GM12875 (cell line): Measurements from ENCODE around the gene RANBP3L.
"Not testable (repeated sequence)": the region's sequence is repeated elsewhere in the genome, so short reads cannot be mapped to it uniquely, and the experiment has no call there.

Experiments used
- H3K4me3 ChIP-seq: one replicate; pipeline ENCODE4 v1.5.1; 2011; ENCODE audit warnings: low read depth, low read length, control low read depth
- TF ChIP-seq, protein P1 (sequence below): IDR thresholded peaks from 2 replicates; pipeline ENCODE4 v1.5.1; 2011; ENCODE audit warnings: low read depth, mild to moderate bottlenecking, control low read depth, inconsistent platforms, low read length, moderate library complexity, borderline replicate concordance; ENCODE audit not compliant: insufficient read depth

RANBP3L gene

DNA sequence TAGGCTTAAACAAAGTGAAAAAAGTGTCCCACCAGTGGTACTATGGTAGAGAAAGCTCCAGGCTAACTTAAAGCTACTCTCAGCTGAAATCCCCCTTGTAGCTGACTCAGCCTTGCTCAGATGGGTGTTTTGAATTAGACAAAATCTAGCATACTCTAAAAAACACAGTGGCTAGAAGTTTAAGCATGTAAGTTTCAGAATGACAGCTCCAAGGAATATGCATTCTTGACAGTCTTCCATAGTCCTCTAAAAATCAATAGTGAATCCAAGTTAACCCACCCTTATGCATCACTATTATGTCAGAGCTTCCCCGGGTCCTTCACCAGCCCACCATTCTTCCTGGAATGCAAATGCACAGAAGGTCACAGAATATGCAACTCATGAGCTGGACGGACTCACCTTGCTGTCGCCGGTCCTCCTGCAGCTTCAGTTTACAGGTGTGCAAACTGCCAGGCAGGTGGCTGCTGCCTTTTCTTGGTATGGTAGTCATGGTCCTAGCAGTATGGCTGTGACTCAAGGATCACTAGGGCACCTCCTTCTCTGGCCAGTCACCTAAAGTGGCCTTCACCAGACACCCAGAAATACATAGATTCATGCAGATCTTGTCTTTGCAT lies 668 bp downstream of the RANBP3L start:
- no peak overlapping the region for H3K4me3 ChIP-seq
- TF ChIP-seq, protein P1, sequence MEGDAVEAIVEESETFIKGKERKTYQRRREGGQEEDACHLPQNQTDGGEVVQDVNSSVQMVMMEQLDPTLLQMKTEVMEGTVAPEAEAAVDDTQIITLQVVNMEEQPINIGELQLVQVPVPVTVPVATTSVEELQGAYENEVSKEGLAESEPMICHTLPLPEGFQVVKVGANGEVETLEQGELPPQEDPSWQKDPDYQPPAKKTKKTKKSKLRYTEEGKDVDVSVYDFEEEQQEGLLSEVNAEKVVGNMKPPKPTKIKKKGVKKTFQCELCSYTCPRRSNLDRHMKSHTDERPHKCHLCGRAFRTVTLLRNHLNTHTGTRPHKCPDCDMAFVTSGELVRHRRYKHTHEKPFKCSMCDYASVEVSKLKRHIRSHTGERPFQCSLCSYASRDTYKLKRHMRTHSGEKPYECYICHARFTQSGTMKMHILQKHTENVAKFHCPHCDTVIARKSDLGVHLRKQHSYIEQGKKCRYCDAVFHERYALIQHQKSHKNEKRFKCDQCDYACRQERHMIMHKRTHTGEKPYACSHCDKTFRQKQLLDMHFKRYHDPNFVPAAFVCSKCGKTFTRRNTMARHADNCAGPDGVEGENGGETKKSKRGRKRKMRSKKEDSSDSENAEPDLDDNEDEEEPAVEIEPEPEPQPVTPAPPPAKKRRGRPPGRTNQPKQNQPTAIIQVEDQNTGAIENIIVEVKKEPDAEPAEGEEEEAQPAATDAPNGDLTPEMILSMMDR, result no peak

DNA sequence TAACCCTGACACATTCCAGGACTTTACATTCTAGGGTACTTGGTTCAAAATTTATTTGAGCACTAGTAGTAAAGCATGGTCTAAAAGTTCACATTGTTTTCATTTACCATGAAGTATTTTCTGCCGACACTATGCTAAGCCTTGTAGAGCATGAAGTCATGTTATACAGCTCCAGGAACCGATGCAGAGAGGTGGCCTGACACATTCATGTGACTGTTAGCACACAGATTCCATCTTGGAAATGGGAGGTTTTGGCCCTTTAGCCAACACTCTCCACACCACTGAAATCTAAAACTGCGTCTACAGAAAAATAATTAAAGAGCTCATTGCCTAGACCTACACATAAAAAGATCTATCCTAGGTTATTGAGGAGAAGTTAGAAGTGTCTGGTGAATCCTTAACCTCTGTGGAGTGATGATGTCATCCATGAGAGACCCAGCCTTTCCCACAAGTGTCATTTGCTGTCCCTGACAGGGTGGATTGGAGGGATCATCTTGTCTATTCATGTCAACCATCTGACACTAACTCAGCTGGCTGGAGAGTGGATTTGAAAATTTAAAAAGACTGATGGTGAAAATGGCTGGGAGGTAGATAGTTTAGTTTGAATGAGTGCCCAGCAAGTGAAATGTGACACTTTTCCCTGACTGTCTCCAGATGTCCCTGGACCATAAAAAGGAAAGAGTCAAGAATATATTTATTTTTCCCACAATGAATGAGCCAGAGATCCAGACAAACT lies 1.3 kb downstream of the RANBP3L start:
- TF ChIP-seq, protein P1, result no peak
- no peak overlapping the region for H3K4me3 ChIP-seq

DNA sequence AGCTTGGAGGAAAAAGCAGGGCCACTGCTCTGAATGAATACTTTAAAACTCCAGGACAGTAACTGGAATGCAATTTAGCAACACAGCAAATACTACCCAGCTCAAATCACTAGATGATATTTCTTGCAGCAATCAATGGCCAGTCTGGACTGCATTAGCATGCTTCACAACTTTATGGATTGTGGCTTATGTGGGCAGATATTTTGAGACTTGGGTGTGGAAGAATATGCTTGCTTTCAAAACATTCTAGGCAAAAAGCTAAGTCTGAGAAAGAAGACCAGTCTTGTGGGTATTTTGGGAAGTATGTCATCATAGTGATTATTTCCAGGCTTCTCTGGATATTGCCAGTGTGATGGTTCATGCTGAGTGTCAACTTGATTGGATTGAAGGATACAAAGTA lies 3.1 kb downstream of the RANBP3L start:
- TF ChIP-seq, protein P1, result no peak

DNA sequence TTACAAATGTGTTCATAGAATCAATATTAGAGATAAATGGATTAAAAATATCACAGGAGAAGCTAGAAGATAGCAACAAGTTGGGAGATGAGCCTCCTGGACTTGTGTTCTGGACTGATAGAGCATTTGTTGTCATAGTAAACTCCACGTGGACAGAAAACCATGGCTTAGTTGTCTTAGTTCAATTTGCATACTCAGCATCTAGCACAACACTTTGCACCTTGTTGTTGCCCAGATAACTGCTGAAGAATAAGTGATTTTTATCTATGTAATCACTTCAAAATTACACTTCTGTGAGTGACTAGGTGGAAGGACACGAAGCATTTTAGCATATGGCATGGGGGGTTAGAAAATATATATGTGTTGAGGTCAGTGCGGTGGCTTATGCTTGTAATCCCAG lies 4.0 kb downstream of the RANBP3L start:
- TF ChIP-seq, protein P1, result no peak
- H3K4me3 ChIP-seq, result no peak overlapping the region

More for the DNA sequence above, 3.1 kb downstream of the RANBP3L start:
- no peak overlapping the region for H3K4me3 ChIP-seq

DNA sequence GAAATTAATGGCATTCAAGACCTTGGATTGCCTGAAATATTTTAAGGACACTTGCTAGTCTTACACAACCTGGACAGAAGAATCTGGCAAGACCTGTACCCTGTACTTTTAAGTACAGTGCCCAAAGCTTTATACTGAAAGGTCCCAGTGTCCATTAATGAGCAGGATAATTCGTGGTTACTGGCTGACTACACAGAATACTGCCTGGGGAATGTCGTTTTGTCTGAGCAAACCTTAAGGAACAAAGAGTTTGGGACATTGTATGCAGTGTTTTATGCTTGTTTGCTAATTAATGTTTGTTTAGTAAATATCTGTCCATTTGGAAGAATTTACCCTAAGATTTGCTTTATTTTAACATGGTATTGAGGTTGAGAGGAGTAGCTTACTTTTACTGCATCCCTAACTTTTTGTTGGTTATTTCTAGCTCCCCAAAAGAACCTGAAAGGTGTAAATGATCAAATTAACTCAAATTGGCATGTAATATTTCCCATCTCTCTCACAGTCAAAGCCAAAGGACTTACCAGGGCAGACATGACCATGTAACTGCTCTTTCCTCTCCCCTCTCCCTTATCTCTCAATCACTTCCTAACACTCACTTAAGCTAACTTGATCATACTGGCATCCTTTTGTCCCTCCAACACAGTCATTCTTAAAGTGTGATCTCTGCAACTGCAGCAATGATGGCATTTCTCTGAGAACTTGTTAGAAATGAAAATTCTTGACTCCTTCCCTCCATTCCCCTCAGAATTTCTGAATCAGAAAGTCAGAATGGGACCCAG lies 15.7 kb downstream of the RANBP3L start:
- no peak overlapping the region for H3K4me3 ChIP-seq
- TF ChIP-seq, protein P1, result no peak

DNA sequence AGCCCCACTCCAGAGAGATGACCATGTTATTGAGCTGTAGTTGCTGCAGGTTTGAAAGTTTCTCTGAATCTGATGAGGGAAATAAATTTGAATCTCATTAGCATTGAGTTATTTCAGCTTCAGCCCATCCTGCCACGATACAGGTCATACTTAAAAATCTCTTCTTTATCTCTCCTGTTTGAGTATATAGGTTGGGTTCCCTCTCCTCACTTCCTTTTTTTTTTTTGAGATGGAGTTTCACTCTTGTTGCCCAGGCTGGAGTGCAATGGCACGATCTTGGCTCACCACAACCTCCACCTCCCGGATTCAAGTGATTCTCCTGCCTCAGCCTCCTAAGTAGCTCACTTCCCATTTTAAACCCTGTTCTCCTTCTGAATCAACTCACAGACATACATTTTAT lies 17.9 kb downstream of the RANBP3L start:
- H3K4me3 ChIP-seq, result not testable (repeated sequence)

DNA sequence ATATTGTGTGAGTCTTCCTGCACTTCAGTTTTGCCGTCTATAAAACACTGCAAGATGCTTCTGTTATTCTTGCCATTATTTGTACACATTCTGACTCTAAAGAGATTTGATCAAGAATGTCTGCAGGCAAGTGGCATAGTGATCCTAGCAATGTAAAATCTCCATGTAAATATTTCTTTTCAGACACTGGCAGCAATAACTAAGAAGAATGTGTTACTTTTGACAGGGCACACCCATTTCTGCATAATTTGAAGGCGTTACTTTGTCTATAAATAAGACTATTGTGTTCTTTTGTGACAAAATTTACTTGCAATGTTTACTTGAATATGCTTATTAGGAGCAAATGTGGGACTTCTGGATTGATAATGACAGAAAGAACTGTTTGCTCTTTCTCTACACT lies 20.1 kb downstream of the RANBP3L start:
- TF ChIP-seq, protein P1, result no peak
- H3K4me3 ChIP-seq, result no peak overlapping the region
